IMR-90 (cell line): ENCODE measurements around the gene HAGHL. TPM values are rescaled to one million over a fixed set of nuclear protein-coding genes. Genes with fewer than 3 reads are reported as not detected.

Experiments used
- ATAC-seq: fragments of 200-7000 bp; cut with Tn5 transposase; 2 replicates; pipeline ENCODE4 v1.9.1; 2020; ENCODE audit warnings: low read depth, mild to moderate bottlenecking, moderate library complexity
- BruUV-seq: library from RNA; stranded (reverse); fragments of 400-500 nt; replicated peaks from 2 replicates; lab custom pipeline; 2021; lab: Mats Ljungman, UMichigan
- CTCF ChIA-PET: fragments of 300-600 bp; formaldehyde crosslinking; extraction: SDS; loops from one replicate; lab custom pipeline; 2021; ENCODE audit warnings: antibody characterized with exemption; lab: Yijun Ruan, JAX
- POLR2A ChIA-PET: fragments of 300-600 bp; sonication (Branson Sonifier 250); formaldehyde crosslinking; loops from one replicate; lab custom pipeline; 2022; ENCODE audit warnings: antibody characterized with exemption; ENCODE audit not compliant: unreplicated experiment; lab: Charles Lee
- DNase-seq: peaks from one replicate; pipeline ENCODE4 v3.0.0; 2013
- H2AFZ ChIP-seq: replicated peaks from 2 replicates; pipeline ENCODE3; 2013; ENCODE audit warnings: low read length, mild to moderate bottlenecking; ENCODE audit not compliant: poor library complexity
- H2AK5ac ChIP-seq: 2 replicates; pipeline ENCODE4 v1.6.1; 2013; ENCODE audit warnings: low read depth, low read length, inconsistent platforms
- H2AK9ac ChIP-seq: replicated peaks from 2 replicates; pipeline ENCODE3; 2013; ENCODE audit warnings: mild to moderate bottlenecking, low read depth, low read length, moderate library complexity; ENCODE audit not compliant: poor library complexity
- H2BK120ac ChIP-seq: 2 replicates; pipeline ENCODE4 v1.6.1; 2013; ENCODE audit warnings: low read depth, low read length, inconsistent platforms
- H2BK15ac ChIP-seq: 3 replicates; pipeline ENCODE4 v1.6.1; 2013; ENCODE audit warnings: low read depth, low read length, inconsistent platforms
- H2BK20ac ChIP-seq: 2 replicates; pipeline ENCODE4 v1.6.1; 2013; ENCODE audit warnings: low read depth, mild to moderate bottlenecking, inconsistent platforms, low read length, moderate library complexity
- H2BK5ac ChIP-seq: 2 replicates; pipeline ENCODE4 v1.6.1; 2013; ENCODE audit warnings: mild to moderate bottlenecking, low read depth, low read length, inconsistent platforms; ENCODE audit not compliant: poor library complexity, severe bottlenecking
- H3K14ac ChIP-seq: replicated peaks from 2 replicates; pipeline ENCODE4 v1.6.1; 2013; ENCODE audit warnings: low read depth, low read length, inconsistent platforms
- H3K18ac ChIP-seq: 2 replicates; pipeline ENCODE4 v1.6.1; 2013; ENCODE audit warnings: low read depth, low read length, control low read depth
- H3K23ac ChIP-seq: 2 replicates; pipeline ENCODE4 v1.6.1; 2013; ENCODE audit warnings: low read depth, low read length, inconsistent platforms
- H3K27ac ChIP-seq: 2 replicates; pipeline ENCODE4 v1.5.1; 2013; ENCODE audit warnings: mild to moderate bottlenecking, control low read depth, low read length; ENCODE audit not compliant: insufficient read depth
- H3K27me3 ChIP-seq: 2 replicates; pipeline ENCODE4 v1.6.1; 2013; ENCODE audit warnings: low read length; ENCODE audit not compliant: control insufficient read depth, insufficient read depth
- H3K36me3 ChIP-seq: 2 replicates; pipeline ENCODE4 v1.6.1; 2013; ENCODE audit warnings: low read length, mixed read lengths; ENCODE audit not compliant: control insufficient read depth, insufficient read depth
- H3K4ac ChIP-seq: 2 replicates; pipeline ENCODE4 v1.6.1; 2013; ENCODE audit warnings: low read depth, low read length, inconsistent platforms
- H3K4me1 ChIP-seq: 2 replicates; pipeline ENCODE4 v1.6.1; 2013; ENCODE audit warnings: low read length, mixed read lengths; ENCODE audit not compliant: control insufficient read depth, insufficient read depth
- H3K4me2 ChIP-seq: 2 replicates; pipeline ENCODE4 v1.6.1; 2013; ENCODE audit warnings: low read depth, mild to moderate bottlenecking, control low read depth, low read length, moderate library complexity
- H3K4me3 ChIP-seq: 2 replicates; pipeline ENCODE4 v1.5.1; 2013; ENCODE audit warnings: low read depth, mild to moderate bottlenecking, control low read depth, low read length, moderate library complexity; ENCODE audit not compliant: insufficient read depth
- H3K56ac ChIP-seq: 2 replicates; pipeline ENCODE4 v1.6.1; 2013; ENCODE audit warnings: low read length, inconsistent platforms; ENCODE audit not compliant: insufficient read depth; ENCODE audit errors: extremely low read depth
- H3K79me1 ChIP-seq, 2 experiments: 2 replicates each; pipeline ENCODE4 v1.6.1; 2013; ENCODE audit warnings: low read length in 2 of 2, inconsistent platforms in 1 of 2, low read depth in 1 of 2
- H3K9ac ChIP-seq: 2 replicates; pipeline ENCODE4 v1.6.1; 2013; ENCODE audit warnings: low read depth, low read length, control low read depth
- H3K9me1 ChIP-seq: 2 replicates; pipeline ENCODE4 v1.6.1; 2013; ENCODE audit warnings: low read length, inconsistent platforms; ENCODE audit not compliant: insufficient read depth
- H3K9me3 ChIP-seq: 2 replicates; pipeline ENCODE4 v1.6.1; 2013; ENCODE audit warnings: low read length; ENCODE audit not compliant: control insufficient read depth, insufficient read depth
- H4K20me1 ChIP-seq: 2 replicates; pipeline ENCODE4 v1.6.1; 2013; ENCODE audit warnings: low read length, inconsistent platforms; ENCODE audit not compliant: insufficient read depth
- H4K5ac ChIP-seq: 2 replicates; pipeline ENCODE4 v1.6.1; 2013; ENCODE audit warnings: mild to moderate bottlenecking, low read depth, low read length, control low read depth
- H4K8ac ChIP-seq, 2 experiments: 2 replicates each; pipeline ENCODE4 v1.6.1; 2013; ENCODE audit warnings: low read depth in 2 of 2, low read length in 2 of 2, control low read depth in 1 of 2, inconsistent platforms in 1 of 2
- H4K91ac ChIP-seq: 2 replicates; pipeline ENCODE4 v1.6.1; 2013; ENCODE audit warnings: low read depth, low read length, inconsistent platforms; ENCODE audit not compliant: insufficient read depth
- BHLHE40 ChIP-seq: fragments of 150-350 bp; IDR thresholded peaks from 2 replicates; pipeline ENCODE4 v1.6.1; 2016; ENCODE audit warnings: mild to moderate bottlenecking, low read depth, low read length
- CEBPB ChIP-seq: IDR thresholded peaks from 2 replicates; pipeline ENCODE4 v1.6.1; 2012; ENCODE audit warnings: low read depth, low read length, improper control_type of control experiment
- CHD1 ChIP-seq: IDR thresholded peaks from 2 replicates; pipeline ENCODE4 v1.6.1; 2012; ENCODE audit warnings: low read depth, low read length, improper control_type of control experiment
- FOS ChIP-seq: fragments of 150-350 bp; IDR thresholded peaks from 2 replicates; pipeline ENCODE4 v1.6.1; 2016; ENCODE audit warnings: low read depth, low read length
- MAFK ChIP-seq: IDR thresholded peaks from 2 replicates; pipeline ENCODE4 v1.6.1; 2012; ENCODE audit warnings: low read depth, low read length, improper control_type of control experiment
- MAZ ChIP-seq: IDR thresholded peaks from 2 replicates; pipeline ENCODE4 v1.6.1; 2012; ENCODE audit warnings: low read depth, mild to moderate bottlenecking, low read length, improper control_type of control experiment, moderate library complexity, borderline replicate concordance
- MXI1 ChIP-seq: IDR thresholded peaks from 2 replicates; pipeline ENCODE4 v1.6.1; 2012; ENCODE audit warnings: low read depth, mild to moderate bottlenecking, low read length, moderate library complexity, borderline replicate concordance
- NFE2L2 ChIP-seq: fragments of 150-350 bp; IDR thresholded peaks from 2 replicates; pipeline ENCODE4 v1.6.1; 2016; ENCODE audit warnings: low read depth, mild to moderate bottlenecking, low read length
- POLR2A ChIP-seq: IDR thresholded peaks from 2 replicates; pipeline ENCODE4 v1.6.1; 2012; ENCODE audit warnings: mild to moderate bottlenecking, low read depth, low read length
- RAD21 ChIP-seq: IDR thresholded peaks from 2 replicates; pipeline ENCODE4 v1.6.1; 2012; ENCODE audit warnings: low read length, improper control_type of control experiment
- RCOR1 ChIP-seq: IDR thresholded peaks from 2 replicates; pipeline ENCODE4 v1.6.1; 2012; ENCODE audit warnings: mild to moderate bottlenecking, low read length, improper control_type of control experiment; ENCODE audit not compliant: insufficient replicate concordance
- RFX5 ChIP-seq: IDR thresholded peaks from 2 replicates; pipeline ENCODE4 v1.8.0; 2012; ENCODE audit warnings: low read depth, mild to moderate bottlenecking, low read length, moderate library complexity
- SMC3 ChIP-seq: fragments of 150-350 bp; IDR thresholded peaks from 2 replicates; pipeline ENCODE4 v1.6.1; 2016; ENCODE audit warnings: low read depth, mild to moderate bottlenecking, antibody characterized with exemption, low read length, moderate library complexity
- WGBS, 2 experiments: methylation state at CpG; one replicate each; pipeline versions ENCODE4 v1.1.5 to v1.1.7; 2013; ENCODE audit warnings: missing lambda C conversion rate in 2 of 2; ENCODE audit not compliant: insufficient read length in 1 of 2; ENCODE audit errors: extremely low coverage in 2 of 2; 5-methylcytosine and 5-hydroxymethylcytosine counted together
- dilution Hi-C: fragments of 300-500 bp; cut with HindIII; formaldehyde crosslinking; loops from one replicate; pipeline ENCODE4 v1.14.3; 2018; ENCODE audit warnings: low sequenced_read_pairs; ENCODE audit not compliant: unreplicated experiment
- in situ Hi-C: fragments of 300-500 bp; cut with MboI; formaldehyde crosslinking; loops from 3 replicates; pipeline ENCODE4 v1.14.3; 2019; ENCODE audit warnings: low sequenced_read_pairs, inconsistent platforms, mixed read lengths
- intact Hi-C: fragments of 100-400 bp; cut with micrococcal nuclease; formaldehyde crosslinking; loops from 2 replicates; pipeline ENCODE4 v1.10.0; 2022
- polyA plus RNA-seq, 3 experiments: library from polyadenylated mRNA; depleted of rRNA; stranded (reverse); fragments of >200 nt; gene quantifications; 2 replicates each; pipeline ENCODE4 v1.2.3, GENCODE V29; 2012; ENCODE audit warnings: low replicate concordance in 1 of 3
- total RNA-seq: library from RNA; depleted of rRNA; stranded (reverse); fragments of >200 nt; gene quantifications from 2 replicates; pipeline ENCODE4 v1.2.3, GENCODE V29; 2012
- TF ChIP-seq, protein P1 (sequence below): fragments of 150-350 bp; IDR thresholded peaks from 2 replicates; pipeline ENCODE4 v1.6.1; 2017; ENCODE audit warnings: mild to moderate bottlenecking, antibody characterized with exemption, low read length, low read depth
- TF ChIP-seq, protein P2 (sequence below): fragments of 150-350 bp; IDR thresholded peaks from 2 replicates; pipeline ENCODE4 v1.6.1; 2016; ENCODE audit warnings: low read depth, mild to moderate bottlenecking, low read length, moderate library complexity, borderline replicate concordance

HAGHL gene
- total and polyA plus RNA-seq, 2 of the 4 experiments (the other 2 are of a cell fraction) = 3.0 to 12.5 TPM

DNA sequence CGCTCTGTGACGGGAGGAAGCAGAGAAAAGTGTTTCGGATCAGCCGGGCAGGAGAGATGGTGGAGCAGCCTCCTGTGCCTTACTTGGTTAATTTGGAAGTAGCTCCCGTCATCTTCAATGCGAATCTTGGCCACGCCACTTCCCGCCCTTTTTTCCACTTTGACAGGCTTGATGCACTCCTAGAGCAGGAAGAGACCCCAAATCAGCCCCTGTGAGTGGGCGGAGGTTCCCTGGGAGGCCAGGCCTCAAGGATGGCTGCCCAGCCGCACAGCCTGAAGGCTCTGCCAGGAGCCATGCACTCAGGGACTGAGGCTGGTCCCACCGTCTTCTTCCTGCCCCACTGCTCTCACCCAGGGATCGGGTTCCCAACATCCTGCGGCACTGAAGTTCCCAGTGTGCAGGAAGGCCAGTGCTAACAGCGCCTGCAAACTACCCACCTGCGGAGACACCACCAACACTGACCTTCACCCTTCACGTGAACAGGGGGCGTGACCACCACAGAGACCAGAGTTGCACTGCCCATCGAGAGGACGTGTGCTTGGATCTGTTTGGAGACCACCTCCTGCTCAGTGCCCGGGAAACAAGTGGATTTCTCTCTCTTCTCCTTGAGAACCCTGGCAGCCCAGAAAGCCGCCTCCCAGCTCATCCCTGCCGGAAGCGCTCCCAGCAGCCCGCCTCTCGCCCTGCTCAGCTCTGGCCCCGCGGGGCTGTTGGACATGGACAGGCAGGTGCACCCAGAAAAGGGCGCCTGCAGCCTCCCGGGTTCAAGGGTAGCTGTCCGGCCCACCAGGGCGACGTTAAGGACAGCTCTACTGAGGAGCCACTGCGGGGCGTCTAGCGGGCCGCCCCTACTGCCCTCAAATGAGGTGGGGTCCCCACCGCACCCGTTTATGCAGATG, 12.9 kb downstream of the HAGHL start:
- H4K20me1 ChIP-seq = peaks cover 5% of the 10 kb centered on the region; the same call in 1 of the 2 replicates
- no peak overlapping the region; the same call in 1 of the 2 replicates for H3K27ac ChIP-seq
- H3K23ac ChIP-seq = peak overlapping the region; percentile 89; the same call in 1 of the 2 replicates
- POLR2A ChIA-PET = no interaction called here
- no peak overlapping the region for H2BK120ac ChIP-seq
- BruUV-seq = no TSS peak
- no peak overlapping the region for H4K5ac ChIP-seq
- H3K56ac ChIP-seq = no peak overlapping the region
- H3K4me3 ChIP-seq = peak overlapping the region; percentile 76
- peak overlapping the region; percentile 95 for H2AK9ac ChIP-seq
- peak overlapping the region; percentile 94 for H2AFZ ChIP-seq
- peak overlapping the region in 1 of 2 experiments; percentile 67; a peak in 1 of 4 replicates for H4K8ac ChIP-seq
- H3K27me3 ChIP-seq = no peaks in the 10 kb centered on the region
- H4K91ac ChIP-seq = no peak overlapping the region
- H3K18ac ChIP-seq = no peak overlapping the region
- in situ Hi-C loops (no loop called here), dilution Hi-C loops (no loop called here), intact Hi-C loops (loop anchor here (5.0 kb wide), 1 partner anchor 47 kb away; the partner anchor contains the start of genes CHTF18 and RPUSD1)
- peak overlapping the region; percentile 67 for H2AK5ac ChIP-seq
- WGBS, 2 experiments = 57% methylated on average over 18 of the region's 38 CpGs; no CpG with 5 or more reads in 1 of the 2 experiments
- DNase-seq (no peak), ATAC-seq (no peak)
- peaks cover 24% of the 10 kb centered on the region for H3K36me3 ChIP-seq
- H3K4me2 ChIP-seq = peak overlapping the region; percentile 86
- no peak overlapping the region for H3K14ac ChIP-seq
- H3K4ac ChIP-seq = peak overlapping the region; percentile 45; the same call in 1 of the 2 replicates
- peaks cover 4% of the 10 kb centered on the region; the same call in 1 of the 2 replicates for H3K9me1 ChIP-seq
- H2BK20ac ChIP-seq = no peak overlapping the region
- H3K4me1 ChIP-seq = peaks cover 5% of the 10 kb centered on the region; the same call in 1 of the 2 replicates
- no peak overlapping the region for H2BK15ac ChIP-seq
- peak overlapping the region; percentile 75 for H3K9ac ChIP-seq
- CTCF ChIA-PET = no interaction called here
- H2BK5ac ChIP-seq = no peak overlapping the region
- H3K79me1 ChIP-seq = peaks cover 7 to 19% of the 10 kb centered on the region in 2 experiments
- no peaks in the 10 kb centered on the region for H3K9me3 ChIP-seq
- TF ChIP-seq BHLHE40 (no peak), SMC3 (no peak), FOS (no peak), NFE2L2 (no peak), MAFK (no peak), CEBPB (no peak), RCOR1 (no peak), CHD1 (no peak), RFX5 (no peak), MXI1 (no peak), MAZ (no peak), POLR2A (no peak), RAD21 (no peak)
- TF ChIP-seq, protein P1, sequence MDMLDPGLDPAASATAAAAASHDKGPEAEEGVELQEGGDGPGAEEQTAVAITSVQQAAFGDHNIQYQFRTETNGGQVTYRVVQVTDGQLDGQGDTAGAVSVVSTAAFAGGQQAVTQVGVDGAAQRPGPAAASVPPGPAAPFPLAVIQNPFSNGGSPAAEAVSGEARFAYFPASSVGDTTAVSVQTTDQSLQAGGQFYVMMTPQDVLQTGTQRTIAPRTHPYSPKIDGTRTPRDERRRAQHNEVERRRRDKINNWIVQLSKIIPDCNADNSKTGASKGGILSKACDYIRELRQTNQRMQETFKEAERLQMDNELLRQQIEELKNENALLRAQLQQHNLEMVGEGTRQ = no peak
- TF ChIP-seq, protein P2, sequence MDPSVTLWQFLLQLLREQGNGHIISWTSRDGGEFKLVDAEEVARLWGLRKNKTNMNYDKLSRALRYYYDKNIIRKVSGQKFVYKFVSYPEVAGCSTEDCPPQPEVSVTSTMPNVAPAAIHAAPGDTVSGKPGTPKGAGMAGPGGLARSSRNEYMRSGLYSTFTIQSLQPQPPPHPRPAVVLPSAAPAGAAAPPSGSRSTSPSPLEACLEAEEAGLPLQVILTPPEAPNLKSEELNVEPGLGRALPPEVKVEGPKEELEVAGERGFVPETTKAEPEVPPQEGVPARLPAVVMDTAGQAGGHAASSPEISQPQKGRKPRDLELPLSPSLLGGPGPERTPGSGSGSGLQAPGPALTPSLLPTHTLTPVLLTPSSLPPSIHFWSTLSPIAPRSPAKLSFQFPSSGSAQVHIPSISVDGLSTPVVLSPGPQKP = no peak
